Left renal cortex interstitium (tissue), 4 donors: Measurements from ENCODE around the gene OR2T29. TPM values are rescaled to one million over a fixed set of nuclear protein-coding genes. Genes with fewer than 3 reads are reported as not detected.
"Not testable (repeated sequence)": the region's sequence is repeated elsewhere in the genome, so short reads cannot be mapped to it uniquely, and the experiment has no call there.

Experiments used
- DNase-seq, 4 donors: peaks; one replicate each; pipeline ENCODE4 v3.0.0-alpha.2; 2013; ENCODE audit warnings: low read depth in 4 of 4, low spot score in 2 of 4, missing footprints in 1 of 4
- polyA plus RNA-seq, 4 donors: library from polyadenylated mRNA; unstranded; fragments of 120-200 nt; gene quantifications; one replicate each; pipeline ENCODE4 v1.2.1, GENCODE V29; 2013; ENCODE audit not compliant: insufficient read length in 4 of 4

The OR2T29 gene, protein sequence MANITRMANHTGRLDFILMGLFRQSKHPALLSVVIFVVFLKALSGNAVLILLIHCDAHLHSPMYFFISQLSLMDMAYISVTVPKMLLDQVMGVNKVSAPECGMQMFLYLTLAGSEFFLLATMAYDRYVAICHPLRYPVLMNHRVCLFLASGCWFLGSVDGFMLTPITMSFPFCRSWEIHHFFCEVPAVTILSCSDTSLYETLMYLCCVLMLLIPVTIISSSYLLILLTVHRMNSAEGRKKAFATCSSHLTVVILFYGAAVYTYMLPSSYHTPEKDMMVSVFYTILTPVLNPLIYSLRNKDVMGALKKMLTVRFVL
- polyA plus RNA-seq, result under 1 TPM in 1 of 4 donors, not detected in 3; 0.06 TPM

DNA sequence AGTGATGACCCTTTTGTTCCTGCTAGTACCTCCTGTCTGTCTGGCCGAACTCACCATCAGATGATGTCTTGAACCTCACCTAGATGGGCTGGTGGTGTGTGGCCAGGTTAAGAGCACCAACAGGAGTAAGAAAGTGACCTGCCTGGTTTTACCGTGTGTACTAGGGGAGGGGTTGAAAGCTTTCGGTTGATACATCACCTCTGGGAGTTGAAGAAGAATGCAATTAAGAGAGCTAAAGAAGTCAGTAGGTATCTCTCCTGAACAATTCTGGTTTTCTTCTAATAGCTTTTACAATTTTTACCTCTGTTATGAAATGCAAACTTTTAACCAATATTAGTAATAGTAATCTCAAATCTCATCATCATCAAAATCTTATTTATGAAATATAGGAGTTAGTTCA, at the start of gene OR2T29:
OR2T29 (minus strand) TSS at position 101 of the 400 bp plus-strand sequence. CDS start 3,281 bp downstream, outside the sequence.
- DNase-seq, result not testable (repeated sequence)

DNA sequence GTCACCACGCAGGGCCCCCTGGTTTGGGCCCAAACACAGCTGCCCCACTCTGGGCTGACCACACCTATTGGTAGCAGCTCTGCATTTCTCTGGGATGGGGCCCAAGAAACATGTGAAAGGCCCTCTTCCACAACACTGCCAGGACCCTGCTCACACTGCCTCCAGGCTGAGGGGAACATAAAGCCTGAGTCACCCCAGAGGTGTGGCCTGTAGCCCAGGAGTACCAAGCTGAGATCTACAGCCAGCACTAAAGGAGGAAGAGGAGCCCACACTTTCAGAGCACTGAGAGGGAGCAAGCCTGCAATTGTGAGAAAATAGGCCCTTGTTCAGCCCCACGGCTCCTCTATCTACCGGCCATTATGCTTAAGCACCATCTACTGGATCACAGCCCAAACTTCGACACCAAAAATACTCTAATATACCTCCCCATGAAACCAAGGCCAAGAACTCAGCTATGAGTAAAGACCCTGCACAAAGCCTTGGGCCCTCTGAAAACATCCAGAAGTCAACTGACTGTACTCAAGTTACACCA, 49.4 kb upstream of the OR2T29 start:
- DNase-seq, result no peak

DNA sequence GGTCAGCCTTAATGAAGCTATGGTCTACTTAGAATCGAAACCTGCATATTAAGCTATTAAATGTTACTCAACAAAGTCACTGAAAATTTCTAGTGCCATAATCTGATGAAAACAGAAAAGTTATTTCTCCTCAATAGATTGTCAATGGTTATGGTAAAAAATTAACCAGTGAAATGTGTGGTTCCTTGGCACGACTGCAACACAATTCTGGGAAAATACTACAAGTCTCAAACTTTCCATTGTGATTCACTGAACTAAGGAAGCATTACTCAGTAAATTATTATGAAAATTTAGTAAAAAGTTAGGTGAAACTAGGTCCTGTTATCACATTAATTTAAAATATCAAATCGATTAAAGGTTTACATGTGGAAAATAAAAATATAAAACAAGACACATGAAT, 47.7 kb upstream of the OR2T29 start:
- no peak for DNase-seq

DNA sequence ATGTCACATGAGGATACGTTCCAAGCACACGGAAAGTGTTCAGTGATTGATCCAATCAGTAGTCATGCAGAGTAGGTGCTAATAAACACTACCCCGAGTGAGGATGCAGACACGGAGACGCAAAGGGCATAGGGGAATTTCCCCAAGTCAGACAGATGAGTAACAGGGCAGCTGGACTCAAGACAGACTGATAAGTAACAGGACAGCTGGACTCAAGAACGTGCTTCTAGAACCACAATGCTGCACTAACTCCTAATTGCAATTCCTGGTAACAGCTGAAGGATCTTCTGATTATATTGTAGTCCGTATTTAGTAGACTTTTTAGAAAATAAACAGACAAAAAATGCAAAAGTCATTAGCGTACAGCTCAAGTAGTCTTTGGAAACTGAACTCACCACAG, 36.8 kb upstream of the OR2T29 start:
- DNase-seq, result no peak

DNA sequence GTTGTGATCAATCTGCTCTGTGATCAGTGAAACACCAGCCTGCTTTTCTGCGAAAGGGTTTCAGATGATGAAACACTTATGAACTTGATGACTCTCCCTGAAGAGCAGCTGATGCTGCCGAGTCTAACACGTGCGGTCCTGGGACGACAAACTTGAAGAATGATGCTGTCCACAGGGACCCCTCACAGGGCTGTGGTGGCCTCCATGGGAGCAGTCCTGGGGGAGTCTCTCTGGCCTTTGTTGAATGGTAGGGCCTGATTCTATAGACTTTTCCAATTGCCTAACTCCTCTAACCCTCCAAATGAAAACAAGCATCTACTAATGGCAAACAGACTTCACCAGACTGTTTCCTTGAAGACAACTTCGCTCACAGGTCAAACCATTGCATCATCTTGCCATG, 35.0 kb upstream of the OR2T29 start, which contains the start of gene OR2T10:
OR2T10 (minus strand) TSS at position 112 of the 400 bp plus-strand sequence. CDS start 3,932 bp downstream, outside the sequence.
- no peak for DNase-seq

DNA sequence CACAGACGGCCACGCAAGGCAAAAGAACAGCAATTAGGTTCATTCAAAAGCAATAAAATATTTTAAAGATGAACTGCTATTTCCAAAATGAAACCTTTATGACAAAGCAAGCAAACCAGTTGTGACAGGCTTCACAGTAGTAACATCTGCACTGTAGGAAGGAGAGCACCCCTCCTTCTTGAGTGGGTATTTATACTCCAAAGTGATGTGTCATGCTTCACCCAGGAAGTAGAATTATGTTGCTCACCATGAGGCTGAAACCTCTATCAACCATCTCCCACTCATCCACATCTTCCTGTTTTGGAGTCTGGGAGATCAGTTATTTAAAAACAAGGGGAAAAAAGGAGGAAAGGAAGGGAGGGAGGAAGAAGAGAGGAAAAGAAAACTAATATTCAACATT, 34.0 kb upstream of the OR2T29 start:
- no peak for DNase-seq

DNA sequence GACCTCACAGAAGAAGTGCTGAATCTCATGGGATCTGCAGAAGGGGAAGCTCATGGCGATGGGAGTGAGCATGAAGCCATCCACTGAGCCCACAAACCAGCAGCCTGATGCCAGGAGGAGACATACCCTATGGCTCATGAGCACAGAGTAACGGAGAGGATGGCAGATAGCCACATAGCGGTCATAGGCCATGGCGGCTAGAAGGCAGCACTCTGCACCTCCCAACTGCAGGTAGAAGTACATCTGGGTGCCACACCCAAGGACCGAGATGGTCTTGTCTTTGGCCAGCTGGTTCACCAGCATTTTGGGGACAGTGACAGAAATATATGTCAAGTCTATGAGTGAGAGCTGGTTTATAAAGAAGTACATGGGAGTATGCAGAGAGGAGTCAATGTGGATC, 30.7 kb upstream of the OR2T29 start:
- DNase-seq, result no peak

DNA sequence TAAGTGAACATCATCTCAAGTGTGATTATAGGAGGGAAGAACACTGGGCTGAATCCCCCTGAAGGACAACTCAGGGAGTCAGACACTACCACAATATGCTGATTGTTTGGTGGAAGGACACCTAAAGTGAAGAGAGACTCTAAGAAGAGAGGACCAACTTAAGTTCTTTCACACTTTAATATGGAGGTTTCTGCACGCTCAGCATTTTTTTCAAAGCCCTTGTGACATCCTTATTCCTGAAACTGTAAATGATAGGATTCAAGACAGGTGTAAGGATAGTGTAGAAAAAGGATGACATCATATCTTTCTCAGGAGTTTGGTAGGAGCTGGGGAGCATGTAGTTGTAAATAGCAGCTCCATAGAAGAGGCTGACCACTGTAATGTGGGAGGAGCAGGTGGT, 30.1 kb upstream of the OR2T29 start:
- DNase-seq, result no peak

DNA sequence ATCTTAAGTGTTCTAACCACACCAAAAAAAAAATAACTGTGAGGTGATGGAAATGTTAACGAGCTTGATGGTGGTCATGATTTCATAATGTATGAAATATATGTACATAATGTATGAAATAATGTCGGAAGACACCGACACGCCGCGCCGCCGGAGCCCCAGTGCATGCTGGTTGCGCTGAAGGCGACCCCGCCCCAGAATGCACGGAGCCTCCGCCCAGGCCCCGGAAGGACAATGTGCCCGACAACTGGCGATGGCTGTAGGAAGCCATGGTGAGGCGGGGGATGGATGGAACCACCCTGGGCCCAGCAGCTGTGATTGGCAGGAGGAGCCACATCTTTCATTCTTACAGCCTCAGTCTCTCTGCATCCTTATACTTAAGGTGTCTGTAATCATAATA, 27.5 kb upstream of the OR2T29 start:
- no peak for DNase-seq

DNA sequence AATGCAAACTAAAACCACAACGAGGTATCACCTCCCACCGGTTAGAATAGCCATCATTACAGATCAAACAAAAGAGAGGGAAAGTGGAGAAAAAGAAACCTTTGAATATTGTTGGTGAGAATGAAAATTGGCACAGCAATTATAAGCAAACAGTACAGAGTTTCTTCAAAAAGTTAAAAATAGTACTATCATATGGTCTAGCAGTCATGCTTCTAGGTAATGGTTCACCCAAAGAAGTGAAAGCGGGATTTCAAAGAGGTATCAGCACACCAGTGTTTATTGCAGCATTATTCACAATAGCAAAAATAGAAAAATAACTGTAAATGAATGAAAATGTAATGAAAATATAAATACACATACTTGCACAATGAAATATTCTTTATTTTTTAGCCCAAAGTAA, 26.8 kb upstream of the OR2T29 start:
- DNase-seq, result no peak

DNA sequence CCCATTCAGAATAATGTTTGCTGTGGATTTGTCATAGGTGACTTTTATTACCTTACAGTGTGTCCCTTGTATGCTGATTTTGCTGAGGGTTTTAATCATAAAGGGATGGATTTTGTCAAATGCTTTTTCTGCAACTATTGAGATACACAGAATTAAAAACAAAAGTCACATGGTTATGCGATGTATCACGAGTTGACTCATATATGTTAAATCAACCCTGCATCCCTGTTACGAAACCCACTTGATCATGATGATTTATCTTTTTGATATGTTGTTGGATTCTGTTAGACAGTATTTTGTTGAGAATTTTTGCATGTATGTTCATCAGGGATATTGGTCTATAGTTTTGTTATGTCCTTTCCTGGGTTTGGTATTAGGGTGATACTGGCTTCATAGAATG, 22.7 kb upstream of the OR2T29 start:
- no peak for DNase-seq

DNA sequence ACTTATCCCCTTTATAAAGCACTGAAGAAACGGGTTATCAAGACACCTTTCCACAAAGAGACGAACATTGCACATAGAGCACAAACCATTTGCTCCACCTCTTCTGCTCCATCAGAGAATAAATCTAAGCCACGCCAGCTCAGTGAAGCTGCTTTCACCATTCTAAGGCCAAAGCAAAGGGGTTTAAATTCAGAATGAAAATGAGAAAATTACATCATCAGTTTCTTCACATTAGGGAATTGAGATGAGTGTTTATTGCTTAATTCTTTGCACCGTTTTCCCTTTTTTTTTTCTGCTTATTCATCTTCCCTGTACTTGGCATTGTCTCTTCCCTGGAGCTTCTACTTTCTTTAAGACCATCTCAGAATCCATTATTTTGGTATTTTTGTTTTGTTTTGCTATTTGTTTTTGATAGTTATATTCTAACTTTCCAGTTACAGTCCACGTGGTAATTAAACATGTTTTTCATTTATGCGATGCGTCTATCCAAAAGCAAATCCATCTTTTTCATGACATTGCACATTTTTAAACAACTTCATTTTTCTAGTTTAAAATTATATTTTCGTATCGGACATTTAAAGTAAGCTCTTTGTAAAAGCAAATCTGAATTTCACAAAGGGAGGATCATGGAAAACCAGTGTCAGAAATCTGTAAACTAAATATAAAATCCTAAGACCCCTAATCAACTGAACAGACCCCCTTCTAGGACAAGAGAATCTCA, 13.8 kb upstream of the OR2T29 start:
- DNase-seq, result no peak

DNA sequence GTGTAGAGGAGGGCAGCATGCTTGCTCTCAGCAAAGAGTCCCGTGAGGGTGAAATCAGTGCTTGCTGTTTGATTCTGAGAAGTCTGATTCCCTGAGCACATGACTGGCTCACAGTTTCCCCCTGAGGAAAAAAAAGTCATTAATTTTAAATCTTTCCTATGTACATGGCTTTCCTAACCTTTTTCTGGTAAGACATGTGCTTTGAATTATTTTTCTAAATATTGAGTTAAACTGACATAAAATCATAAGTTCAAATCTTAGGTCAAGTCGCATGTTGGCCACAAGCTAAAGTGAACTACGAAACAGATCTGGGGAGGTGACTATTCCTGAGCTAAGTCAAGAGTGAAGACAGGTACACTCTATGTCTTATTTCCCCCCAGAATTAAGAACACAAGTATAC, 12.1 kb upstream of the OR2T29 start, which contains the start of gene OR2T34:
OR2T34 (minus strand) TSS at position 101 of the 400 bp plus-strand sequence; CDS start at position 101, 0 bp downstream.
- not testable (repeated sequence) for DNase-seq

DNA sequence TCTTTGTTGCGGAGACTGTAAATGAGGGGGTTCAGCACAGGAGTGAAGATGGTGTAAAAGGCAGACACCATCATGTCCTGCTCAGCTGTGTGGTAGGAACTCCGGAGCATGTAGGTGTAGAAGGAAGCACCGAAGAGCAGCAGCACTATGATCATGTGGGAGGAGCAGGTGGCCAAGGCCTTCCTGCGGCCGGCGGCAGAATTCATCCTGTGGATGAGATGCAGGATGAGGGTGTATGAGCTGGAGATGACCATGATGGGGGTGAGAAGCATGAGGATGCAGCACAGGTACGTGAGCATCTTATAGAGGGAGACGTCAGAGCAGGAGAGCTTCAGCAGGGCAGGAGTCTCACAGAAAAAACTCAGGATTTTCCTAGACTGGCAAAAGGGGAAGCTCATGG, 11.3 kb upstream of the OR2T29 start:
- not testable (repeated sequence) for DNase-seq

DNA sequence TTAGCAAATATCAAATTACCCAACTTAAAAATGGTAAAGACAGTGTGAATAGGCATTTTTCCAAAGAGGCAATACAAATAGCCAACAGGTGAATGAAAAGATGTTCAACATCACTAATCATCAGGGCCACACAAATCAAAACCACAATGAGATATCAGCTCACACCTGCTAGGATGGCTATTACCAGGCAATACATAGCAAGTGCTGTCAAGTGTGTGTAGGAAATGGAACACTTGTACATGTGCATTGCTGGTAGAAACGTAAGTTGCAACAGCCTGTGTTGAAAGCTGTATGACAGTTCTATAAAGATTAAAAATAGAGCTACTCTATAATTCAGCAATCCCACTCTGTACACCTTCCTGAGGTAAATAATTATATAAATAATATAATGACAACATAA, 9.5 kb upstream of the OR2T29 start:
- DNase-seq, result not testable (repeated sequence)

DNA sequence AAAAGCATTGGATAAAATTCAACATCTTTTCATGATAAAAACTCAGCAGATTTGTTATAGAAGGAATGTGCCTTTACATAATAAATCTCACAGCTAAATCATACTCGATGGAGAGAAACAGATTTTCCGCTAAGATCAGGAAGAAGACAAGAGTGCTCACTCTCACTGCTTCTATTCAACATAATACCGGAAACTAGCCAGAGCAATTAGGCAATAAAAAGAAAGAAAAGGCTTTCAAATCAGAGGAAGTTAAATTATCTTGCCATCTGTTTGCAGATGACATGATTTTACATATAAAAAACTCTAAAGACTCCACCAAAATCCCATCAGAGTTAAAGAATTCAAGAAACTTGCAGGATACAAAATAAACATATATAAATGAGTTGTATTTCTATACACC, 8.2 kb upstream of the OR2T29 start:
- DNase-seq, result not testable (repeated sequence)

DNA sequence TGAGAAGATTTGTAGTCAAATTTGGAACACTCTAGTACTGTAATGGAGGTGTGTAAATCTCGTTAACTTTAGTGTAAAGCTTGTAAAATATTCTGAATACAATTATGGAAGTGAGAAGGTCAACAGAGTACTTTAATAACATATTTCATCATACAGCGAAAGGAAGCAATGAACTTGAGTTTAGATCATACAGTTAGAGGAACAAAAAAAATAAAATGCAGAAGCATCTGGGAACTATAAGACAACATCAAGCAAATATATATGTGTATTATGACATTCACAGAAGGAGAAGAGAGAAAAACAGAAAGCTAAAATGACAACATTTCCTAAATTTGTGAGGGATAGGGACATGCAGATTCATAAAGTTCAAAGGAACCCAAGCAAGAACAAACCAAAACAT, 6.5 kb upstream of the OR2T29 start:
- not testable (repeated sequence) for DNase-seq

DNA sequence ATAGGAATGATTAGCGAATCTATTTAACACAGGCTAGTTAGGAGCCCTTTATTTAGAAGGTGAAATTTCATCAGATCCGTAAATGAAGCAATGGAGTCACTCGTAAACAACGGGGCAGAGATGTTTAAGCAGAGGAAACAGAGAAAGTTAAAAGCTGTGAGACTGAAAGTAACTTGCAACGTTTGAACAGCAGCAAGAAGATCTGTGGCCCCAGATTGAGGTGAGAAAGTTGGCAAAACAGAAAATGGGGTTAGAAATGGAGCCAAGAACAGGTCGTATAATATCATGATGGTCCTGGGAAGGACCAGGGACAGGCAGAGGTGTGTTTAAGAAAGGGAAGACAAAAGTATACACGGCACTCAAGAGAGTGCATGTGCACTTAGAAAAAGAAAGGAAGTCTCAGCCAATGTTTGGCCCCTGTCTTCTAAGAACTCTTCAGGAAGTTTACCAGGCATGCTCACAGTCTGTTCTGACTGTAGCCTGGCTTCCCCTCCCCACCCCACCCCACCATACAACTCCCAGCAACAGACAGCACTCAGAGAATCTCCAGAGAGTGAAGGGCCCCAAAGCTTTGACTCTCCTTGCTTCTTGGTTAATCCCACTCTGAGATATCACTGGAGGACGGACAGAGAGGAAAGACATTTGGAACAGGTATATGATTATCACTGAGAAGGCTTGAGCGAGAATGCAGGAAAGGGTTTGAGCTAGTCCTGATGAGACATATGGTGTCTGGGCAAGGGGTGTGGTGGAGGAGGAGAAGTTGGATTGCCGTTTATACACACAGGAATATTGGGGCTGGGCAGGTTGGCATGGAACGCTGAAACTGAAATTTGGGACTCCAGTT, 3.2 kb upstream of the OR2T29 start:
- not testable (repeated sequence) for DNase-seq

DNA sequence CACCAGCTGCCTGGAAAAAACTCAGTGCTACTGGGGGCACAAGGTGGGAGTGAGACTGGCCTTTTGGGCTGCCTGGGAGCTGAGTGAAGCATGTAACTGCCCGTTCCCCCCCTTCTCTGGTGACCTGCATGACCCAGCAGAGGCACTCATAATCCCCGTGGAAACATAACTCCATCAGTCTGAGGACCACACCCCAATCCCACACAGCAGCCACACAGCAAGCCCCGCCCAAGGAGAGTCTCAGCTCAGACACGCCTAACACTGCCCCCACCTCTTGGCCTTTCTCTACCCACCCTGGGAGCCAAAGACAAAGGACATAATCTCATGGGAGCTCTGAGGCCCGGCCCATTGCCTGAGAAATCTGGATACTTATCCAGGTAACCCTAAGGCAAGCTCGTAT, 11.5 kb downstream of the OR2T29 start:
- DNase-seq, result not testable (repeated sequence)

DNA sequence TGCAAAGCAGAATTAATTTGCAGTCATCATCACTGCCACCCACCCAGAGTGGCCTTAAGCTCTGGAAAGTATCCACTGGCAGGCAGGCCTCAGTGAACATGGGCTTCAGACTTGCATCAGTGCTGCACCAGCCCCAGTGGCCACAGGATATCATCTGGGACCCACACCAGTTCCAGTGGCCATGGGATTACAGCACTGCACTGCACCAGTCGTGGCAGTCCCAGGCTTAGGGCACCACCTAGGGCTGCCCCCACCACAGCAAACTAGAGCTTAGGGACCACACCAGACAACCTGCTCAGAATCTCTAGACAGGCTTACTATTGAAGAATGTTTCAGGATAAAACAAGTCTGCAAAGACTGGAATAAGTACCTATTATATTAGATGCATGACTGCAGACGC, 15.2 kb downstream of the OR2T29 start:
- DNase-seq, result not testable (repeated sequence)

DNA sequence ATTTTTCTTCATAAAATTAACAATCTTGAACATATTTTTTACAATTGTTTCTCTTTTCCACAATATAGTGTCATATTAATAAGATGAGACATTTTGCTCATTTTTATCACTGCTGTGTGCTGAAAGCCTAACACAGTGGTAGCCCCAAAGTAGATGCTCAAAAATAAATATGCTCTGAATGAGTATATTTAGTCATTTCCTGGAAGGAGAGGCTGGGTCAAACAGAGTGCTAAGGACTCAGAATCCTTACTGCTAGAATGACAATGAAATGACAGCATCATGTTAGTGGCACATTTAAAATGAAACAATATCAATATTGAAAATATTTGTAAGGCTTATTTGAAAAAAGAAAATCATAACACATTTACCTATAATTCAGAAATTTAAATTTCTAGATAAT, 25.1 kb downstream of the OR2T29 start:
- not testable (repeated sequence) for DNase-seq
